ENCODE data around the gene MAB21L2. TPM values are rescaled to one million over a fixed set of nuclear protein-coding genes. Genes with fewer than 3 reads are reported as not detected.

Gene MAB21L2
- total and polyA plus RNA-seq, 11 donors: 0.06 to 0.45 (median 0.21) TPM; not detected in 5

GRCh38 chr4:150600812-150601445 lies 19.0 kb downstream of the MAB21L2 start:
- DNase-seq (no peak), ATAC-seq (no peak)
- H3K9me3 ChIP-seq: no peaks in the 10 kb centered on the region
- no peak overlapping the region for H3K27ac ChIP-seq
- H3K4me1 ChIP-seq: no peaks in the 10 kb centered on the region
- intact Hi-C loops (cut with DNase I): no loop called here
- H3K27me3 ChIP-seq: no peaks in the 10 kb centered on the region
- H3K36me3 ChIP-seq: peaks cover 0 to 12% (median 4%) of the 10 kb centered on the region in 9 donors
- H3K4me3 ChIP-seq: no peak overlapping the region
- TF ChIP-seq POLR2A (IDR thresholded peaks at IDR 0.05) (no peak), CTCF (IDR thresholded peaks at IDR 0.05) (no peak)
- 82 to 88% (median 83%) methylated on average over 5 of the region's 5 CpGs for WGBS, 4 donors

DNA sequence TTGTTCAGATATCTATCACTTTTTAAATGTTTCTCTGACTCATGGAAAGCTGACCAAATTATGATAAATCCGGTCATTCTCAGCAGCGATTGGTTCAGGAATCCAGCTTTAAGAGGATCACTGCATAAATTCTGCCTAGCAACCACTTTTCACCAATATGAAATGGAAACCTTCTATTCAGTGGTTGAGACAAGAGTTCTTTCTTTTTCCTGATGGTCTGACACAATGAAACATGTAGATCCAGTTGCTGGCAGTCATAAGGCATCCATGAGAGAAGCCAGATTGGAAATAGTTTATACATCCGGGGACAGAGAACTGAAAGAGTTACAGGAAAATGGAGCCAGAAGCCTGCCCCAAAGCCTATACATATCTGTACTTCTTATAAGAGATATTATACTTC lies 27.2 kb downstream of the MAB21L2 start:
- no peak overlapping the region for H3K4me3 ChIP-seq
- TF ChIP-seq POLR2A (IDR thresholded peaks at IDR 0.05) (no peak), CTCF (IDR thresholded peaks at IDR 0.05) (no peak)
- no peak for DNase-seq
- H3K27ac ChIP-seq: no peak overlapping the region
- H3K36me3 ChIP-seq: no peaks in the 10 kb centered on the region
- no peaks in the 10 kb centered on the region for H3K9me3 ChIP-seq
- no peak for ATAC-seq
- no peaks in the 10 kb centered on the region for H3K4me1 ChIP-seq
- intact Hi-C loops (cut with DNase I): no loop called here
- WGBS, 4 donors: 94 to 95% (median 94%) methylated on average over 3 of the region's 3 CpGs
- H3K27me3 ChIP-seq: no peaks in the 10 kb centered on the region

- no peak for ATAC-seq
These were observed 37.1 kb downstream of the MAB21L2 start for GRCh38 chr4:150619042-150619441.

DNA sequence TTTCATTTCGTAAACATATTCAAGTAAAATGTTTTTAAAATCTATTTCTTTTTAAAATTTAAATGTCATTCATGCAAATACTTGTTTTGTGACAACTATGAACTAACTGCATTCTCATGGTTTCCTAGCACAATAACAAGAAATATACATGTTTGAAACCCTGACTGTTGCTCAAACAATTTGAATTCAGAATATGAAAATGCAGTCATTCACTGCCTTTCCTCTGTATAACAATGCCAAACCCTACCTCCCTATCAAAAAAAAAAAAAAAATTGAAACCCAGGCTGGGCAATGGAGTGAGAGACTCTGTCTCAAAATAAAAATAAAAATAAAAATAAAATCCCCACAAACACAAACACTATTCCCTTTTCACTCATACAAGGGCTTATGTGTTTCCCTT lies 42.1 kb downstream of the MAB21L2 start:
- Histone ChIP-seq H3K4me1 (peaks cover 0 to 8% (median 0%) of the 10 kb centered on the region in 12 donors), H3K36me3 (no peaks in the 10 kb centered on the region), H3K4me3 (no peak overlapping the region), H3K9me3 (no peaks in the 10 kb centered on the region), H3K27me3 (no peaks in the 10 kb centered on the region), H3K27ac (no peak overlapping the region)
- DNase-seq (no peak), ATAC-seq (no peak)
- intact Hi-C loops (cut with DNase I): no loop called here
- 96 to 99% (median 98%) methylated on average over 1 of the region's 1 CpG for WGBS, 4 donors
- TF ChIP-seq CTCF (IDR thresholded peaks at IDR 0.05) (no peak), POLR2A (IDR thresholded peaks at IDR 0.05) (no peak)

More at GRCh38 chr4:150619042-150619441, 37.1 kb downstream of the MAB21L2 start:
- Histone ChIP-seq H3K36me3 (no peaks in the 10 kb centered on the region), H3K4me1 (peaks cover 0 to 8% (median 0%) of the 10 kb centered on the region in 12 donors), H3K27me3 (no peaks in the 10 kb centered on the region), H3K27ac (no peak overlapping the region), H3K9me3 (no peaks in the 10 kb centered on the region), H3K4me3 (no peak overlapping the region)
- intact Hi-C loops (cut with DNase I): no loop called here
- DNase-seq: no peak
- TF ChIP-seq POLR2A (IDR thresholded peaks at IDR 0.05): no peak
- TF ChIP-seq CTCF (IDR thresholded peaks at IDR 0.05): no peak
- WGBS, 4 donors: 39 to 49% (median 43%) methylated on average over 1 of the region's 1 CpG
